ENCODE measurements around the gene CNDP2. TPM values are rescaled to one million over a fixed set of nuclear protein-coding genes. Genes with fewer than 3 reads are reported as not detected.

The CNDP2 gene
- total RNA-seq, 1 experiment from 2014 or later = 57.6 TPM

GRCh38 chr18:74512321-74513053, 16.3 kb downstream of the CNDP2 start:
- CTCF ChIA-PET = interaction anchor here (0.7 kb wide), 1 partner anchor 16 kb away, joined by 6 read pairs; the partner anchor contains the start of gene CNDP2
- no TSS peak for BruUV-seq (replicated peaks)
- no peak overlapping the region for H3K9ac ChIP-seq (ENCODE audit: low read length)

GRCh38 chr18:74513149-74513882, 17.2 kb downstream of the CNDP2 start:
- intact Hi-C loops (cut with micrococcal nuclease) = no loop called here
- no peak overlapping the region for H2AFZ ChIP-seq (ENCODE audit: low read length)

More at GRCh38 chr18:74512321-74513053, 16.3 kb downstream of the CNDP2 start:
- ATAC-seq = no peak
- Histone ChIP-seq H3K27me3 (ENCODE audit: low read length) (no peaks in the 10 kb centered on the region), H3K9me3 (ENCODE audit: low read length) (no peaks in the 10 kb centered on the region), H3K4me2 (ENCODE audit: low read length) (no peak overlapping the region), H3F3A (ENCODE audit: low read length, unreplicated experiment) (no peaks in the 10 kb centered on the region), H3K4me3 (ENCODE audit: low read length) (no peak overlapping the region), H3K79me2 (ENCODE audit: low read length) (no peaks in the 10 kb centered on the region), H3K9me2 (replicated peaks; ENCODE audit: low read length) (no peaks in the 10 kb centered on the region), H2AFZ (ENCODE audit: low read length) (no peak overlapping the region), H3K36me3 (ENCODE audit: low read depth, low read length) (peaks cover 11% of the 10 kb centered on the region; the same call in 1 of the 2 replicates), H4K20me1 (ENCODE audit: low read length) (no peaks in the 10 kb centered on the region), H3K27ac (ENCODE audit: low read length) (no peak overlapping the region), H3K4me1 (ENCODE audit: insufficient read depth, low read length) (no peaks in the 10 kb centered on the region)
- no peak for DNase-seq
- POLR2A ChIA-PET (ENCODE audit: unreplicated experiment) = no interaction called here
- intact Hi-C loops (cut with micrococcal nuclease) = no loop called here
- TF ChIP-seq EZH2 (IDR thresholded peaks at IDR 0.05; ENCODE audit: low read length, unreplicated experiment) (no peak), EZH2phosphoT487 (IDR thresholded peaks at IDR 0.05; ENCODE audit: borderline replicate concordance, low read length) (no peak), CTCF (conservative IDR thresholded peaks at IDR 0.05; ENCODE audit: low read depth, low read length) (no peak)

More at GRCh38 chr18:74513149-74513882, 17.2 kb downstream of the CNDP2 start:
- TF ChIP-seq CTCF (conservative IDR thresholded peaks at IDR 0.05; ENCODE audit: low read depth, low read length) = no peak
- TF ChIP-seq EZH2phosphoT487 (IDR thresholded peaks at IDR 0.05; ENCODE audit: borderline replicate concordance, low read length) = no peak
- TF ChIP-seq EZH2 (IDR thresholded peaks at IDR 0.05; ENCODE audit: low read length, unreplicated experiment) = no peak
- H3K27me3 ChIP-seq (ENCODE audit: low read length) = no peaks in the 10 kb centered on the region
- ChIA-PET POLR2A (ENCODE audit: unreplicated experiment) (no interaction called here), CTCF (no interaction called here)
- no TSS peak for BruUV-seq (replicated peaks)
- H3K9ac ChIP-seq (ENCODE audit: low read length) = no peak overlapping the region
- DNase-seq = no peak
- H3K4me3 ChIP-seq (ENCODE audit: low read length) = no peak overlapping the region
- H3K36me3 ChIP-seq (ENCODE audit: low read depth, low read length) = peaks cover 11% of the 10 kb centered on the region; the same call in 1 of the 2 replicates
- no peaks in the 10 kb centered on the region for H4K20me1 ChIP-seq (ENCODE audit: low read length)
- H3K79me2 ChIP-seq (ENCODE audit: low read length) = no peaks in the 10 kb centered on the region
- no peaks in the 10 kb centered on the region for H3K9me2 ChIP-seq (replicated peaks; ENCODE audit: low read length)
- no peak for ATAC-seq
- H3K4me2 ChIP-seq (ENCODE audit: low read length) = no peak overlapping the region
- H3F3A ChIP-seq (ENCODE audit: low read length, unreplicated experiment) = no peaks in the 10 kb centered on the region
- H3K4me1 ChIP-seq (ENCODE audit: insufficient read depth, low read length) = no peaks in the 10 kb centered on the region
- no peaks in the 10 kb centered on the region for H3K9me3 ChIP-seq (ENCODE audit: low read length)
- H3K27ac ChIP-seq (ENCODE audit: low read length) = no peak overlapping the region
